Activated effector memory CD4-positive, alpha-beta T cell treated with Interleukin-2 at 50 U/mL for 16 hours (primary cell): ENCODE data around the gene DSCAML1.

Source experiments
- DNase-seq: peaks from one replicate; pipeline ENCODE4 v3.0.0-alpha.2; 2020

The DSCAML1 gene

GRCh38 chr11:117511483-117511930 lies 285.5 kb downstream of the DSCAML1 start:
- DNase-seq: no peak

- DNase-seq: no peak
Observed at GRCh38 chr11:117510646-117511045, 286.4 kb downstream of the DSCAML1 start.

DNA sequence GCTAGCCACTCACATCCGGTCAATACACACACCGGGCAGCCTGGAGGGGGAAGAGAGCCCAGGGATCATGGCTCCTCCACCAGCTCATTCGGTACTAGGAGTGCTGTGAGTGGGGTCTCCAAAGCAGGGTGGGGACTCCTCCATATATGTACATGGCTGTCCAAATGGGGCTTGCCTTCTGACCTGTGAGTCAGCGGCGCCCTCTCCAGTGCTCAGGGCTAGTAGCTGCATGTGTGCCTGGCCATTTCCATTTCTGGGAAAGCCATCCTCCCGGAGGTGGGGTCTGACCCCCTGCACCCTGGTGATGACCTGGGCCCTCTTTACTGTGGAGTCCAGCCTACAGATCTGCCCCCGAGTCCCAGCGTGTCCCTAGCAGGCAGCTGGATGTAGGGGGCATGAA lies 287.5 kb downstream of the DSCAML1 start:
- no peak for DNase-seq

- no peak for DNase-seq
Observed at GRCh38 chr11:117506971-117507370, 290.0 kb downstream of the DSCAML1 start.

DNA sequence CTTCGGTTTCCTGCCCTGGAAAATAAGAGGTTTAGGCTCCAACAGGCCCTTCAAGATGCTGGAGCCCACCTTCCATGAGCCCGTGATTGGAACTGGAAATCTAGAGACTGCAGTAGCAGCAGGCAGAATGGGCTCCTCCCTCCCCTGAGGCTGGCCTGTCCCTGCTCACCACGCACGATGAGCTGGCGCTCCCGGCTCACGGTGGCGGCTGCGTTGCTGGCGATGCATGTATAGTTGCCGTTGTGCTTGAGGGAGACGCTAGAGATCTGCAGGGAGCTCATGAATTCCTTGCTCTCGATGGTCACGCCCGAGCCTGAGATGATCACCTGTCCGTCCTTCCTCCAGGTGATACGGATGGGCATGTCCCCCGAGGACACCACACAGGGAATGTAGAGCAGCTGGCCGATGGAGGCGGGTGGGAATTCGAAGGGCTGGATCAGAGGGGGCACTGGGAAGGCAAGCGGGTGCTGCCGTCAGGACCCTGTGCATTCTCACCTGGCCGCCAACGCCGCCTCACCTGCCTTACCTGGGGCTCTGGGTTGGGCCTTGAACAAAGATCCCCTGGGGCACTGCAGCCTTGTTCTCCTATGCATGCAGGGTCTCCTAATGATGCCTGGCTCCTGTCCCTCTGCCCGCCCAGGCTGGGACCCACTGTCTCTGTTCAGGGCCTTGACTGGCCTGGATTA lies 291.6 kb downstream of the DSCAML1 start:
- DNase-seq: no peak

GRCh38 chr11:117502779-117503100 lies 294.3 kb downstream of the DSCAML1 start:
- DNase-seq: no peak

DNA sequence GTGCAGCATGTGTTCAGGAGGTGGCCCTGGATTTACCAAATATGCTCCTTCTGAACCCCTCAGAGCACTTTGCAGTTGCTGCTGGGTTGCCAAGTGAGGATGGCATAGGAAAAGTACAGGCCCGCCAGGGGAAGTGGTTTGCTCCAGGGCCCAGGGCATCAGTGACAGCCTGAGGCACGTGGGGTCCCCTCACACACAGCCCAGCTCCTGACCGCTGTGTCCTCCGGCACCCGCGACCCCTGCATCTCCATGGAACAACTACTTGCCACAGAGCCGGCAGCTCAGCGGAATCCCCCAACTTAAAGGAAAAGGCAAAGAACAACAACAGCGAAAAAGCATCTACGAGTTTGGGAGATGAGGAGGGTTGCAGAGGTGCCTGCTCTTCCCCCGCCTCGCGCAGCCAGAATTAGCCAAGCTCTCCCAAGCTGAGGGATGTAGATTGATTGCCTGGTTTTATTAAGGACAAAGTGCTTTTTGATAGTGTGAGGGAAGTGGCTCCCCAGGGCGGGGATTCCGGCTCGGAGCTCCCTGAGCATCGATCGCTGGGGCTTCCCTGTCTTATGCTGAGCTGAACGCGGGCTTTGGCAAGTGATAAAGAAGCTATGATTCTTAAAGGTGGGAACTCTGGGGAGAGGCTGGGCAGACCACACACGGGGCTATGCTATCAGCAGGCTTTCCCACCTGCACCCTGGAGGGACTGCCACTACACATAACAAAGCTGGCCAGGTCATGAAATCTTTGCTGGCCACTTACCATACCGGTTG lies 294.8 kb downstream of the DSCAML1 start:
- no peak for DNase-seq

- no peak for DNase-seq
Observed at GRCh38 chr11:117501237-117501898, 295.6 kb downstream of the DSCAML1 start.

GRCh38 chr11:117498791-117499190 lies 298.2 kb downstream of the DSCAML1 start:
- no peak for DNase-seq

DNA sequence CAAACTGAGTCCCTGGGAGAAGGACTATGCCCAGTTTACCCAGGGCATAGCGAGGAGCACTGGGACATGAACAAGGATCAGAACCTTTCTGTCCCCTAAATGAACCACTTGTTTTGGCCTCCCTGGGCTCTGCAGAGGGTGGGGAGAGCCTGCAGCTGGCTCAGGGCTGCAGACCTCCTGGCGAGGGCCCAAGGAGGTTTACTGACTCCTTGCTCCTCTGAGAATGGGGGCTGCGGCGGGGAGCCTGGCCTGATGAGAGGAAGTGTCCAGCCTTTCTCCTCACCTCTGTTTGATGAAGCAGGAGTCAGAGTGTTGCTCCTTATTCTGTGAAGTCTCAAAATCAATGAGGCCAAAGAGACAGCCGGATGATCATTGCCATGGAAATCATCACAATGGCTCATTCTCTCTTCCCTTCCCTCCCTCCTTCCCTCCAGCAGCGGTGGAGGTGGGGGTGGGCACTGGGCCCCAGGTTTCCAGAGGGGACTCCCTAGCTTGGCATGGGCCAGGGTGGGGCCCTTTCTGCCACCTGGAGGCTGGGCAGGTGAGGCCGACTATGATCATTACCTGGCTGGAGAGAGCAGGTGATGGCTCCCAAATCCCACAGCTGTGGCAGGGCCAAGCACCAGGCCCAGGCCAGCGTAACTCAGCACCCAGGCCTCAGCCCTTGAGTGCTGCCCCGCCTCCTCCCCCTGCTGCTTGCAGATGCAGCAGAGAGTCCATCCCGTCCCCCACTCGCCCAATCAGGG lies 299.6 kb downstream of the DSCAML1 start:
- DNase-seq: no peak

DNA sequence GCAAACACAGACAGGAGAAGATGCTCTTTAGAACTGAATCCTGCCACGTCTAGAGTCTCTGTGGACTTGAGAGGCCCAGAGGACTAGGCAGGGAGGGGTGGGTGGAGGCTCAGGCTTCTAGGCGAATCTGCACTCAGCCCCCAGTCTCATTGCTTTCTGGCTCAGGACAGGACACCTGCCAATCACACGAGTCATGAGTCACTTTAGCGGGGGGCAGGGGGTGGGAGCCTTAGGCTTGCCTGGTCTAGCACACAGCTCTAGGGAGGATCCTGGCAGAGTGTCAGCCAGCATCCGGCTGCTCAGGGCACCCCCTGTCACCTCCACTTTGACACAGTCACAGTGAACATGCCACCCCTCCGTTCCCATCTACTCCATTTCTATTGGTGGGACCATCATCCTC lies 301.7 kb downstream of the DSCAML1 start:
- DNase-seq: no peak

DNA sequence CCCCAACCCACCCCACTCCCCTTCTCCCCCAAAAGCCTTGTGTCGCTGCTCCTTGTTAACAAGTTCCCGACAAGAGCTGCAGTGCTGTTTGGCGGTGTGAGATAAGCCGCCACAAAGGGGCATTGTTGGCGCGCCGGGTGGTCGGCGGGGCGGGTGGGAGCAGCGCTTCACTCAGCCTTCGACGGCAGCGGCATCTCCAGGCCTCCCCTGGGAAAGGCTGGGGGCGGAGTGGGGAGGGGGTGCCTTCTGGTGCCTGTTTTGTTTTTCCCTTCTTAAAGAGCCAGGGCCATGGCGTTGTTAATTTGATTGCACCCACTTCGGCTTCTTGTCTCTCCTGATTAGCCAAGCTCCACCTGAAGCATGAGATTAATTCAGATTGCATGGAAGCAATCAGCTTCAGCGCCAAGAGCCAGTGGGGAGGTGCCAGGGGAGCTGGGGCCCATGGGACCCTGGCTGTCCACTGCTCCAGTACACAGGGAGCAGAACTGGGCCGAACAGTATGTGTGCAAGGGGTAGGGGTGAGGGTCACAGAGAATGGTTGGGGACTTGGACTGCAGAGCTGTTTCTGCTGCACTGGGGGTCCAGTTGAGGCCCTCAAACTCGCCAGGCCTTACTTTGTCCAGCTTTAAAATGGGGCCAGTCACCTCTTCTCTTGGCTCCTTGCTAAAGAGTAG lies 304.3 kb downstream of the DSCAML1 start:
- DNase-seq: no peak

DNA sequence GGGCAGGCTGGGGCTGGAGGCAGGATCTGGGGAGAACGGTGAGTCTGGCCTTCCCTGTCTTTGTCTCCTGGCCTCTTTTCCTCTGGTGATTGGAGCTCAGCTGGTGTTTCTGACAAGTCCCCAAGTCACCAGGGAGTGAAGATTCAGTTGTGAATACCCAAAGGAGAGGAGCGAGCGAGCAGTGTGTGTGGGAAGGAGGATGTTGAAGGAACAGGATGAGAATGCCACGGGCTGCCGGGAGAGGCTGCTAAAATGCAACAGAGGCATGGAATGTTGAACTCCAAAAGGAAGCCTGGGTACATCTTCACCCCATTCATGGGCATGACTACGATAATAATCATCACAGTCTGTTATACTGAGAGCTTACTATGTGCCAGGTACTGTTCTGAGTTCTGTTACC lies 306.1 kb downstream of the DSCAML1 start:
- DNase-seq: no peak

DNA sequence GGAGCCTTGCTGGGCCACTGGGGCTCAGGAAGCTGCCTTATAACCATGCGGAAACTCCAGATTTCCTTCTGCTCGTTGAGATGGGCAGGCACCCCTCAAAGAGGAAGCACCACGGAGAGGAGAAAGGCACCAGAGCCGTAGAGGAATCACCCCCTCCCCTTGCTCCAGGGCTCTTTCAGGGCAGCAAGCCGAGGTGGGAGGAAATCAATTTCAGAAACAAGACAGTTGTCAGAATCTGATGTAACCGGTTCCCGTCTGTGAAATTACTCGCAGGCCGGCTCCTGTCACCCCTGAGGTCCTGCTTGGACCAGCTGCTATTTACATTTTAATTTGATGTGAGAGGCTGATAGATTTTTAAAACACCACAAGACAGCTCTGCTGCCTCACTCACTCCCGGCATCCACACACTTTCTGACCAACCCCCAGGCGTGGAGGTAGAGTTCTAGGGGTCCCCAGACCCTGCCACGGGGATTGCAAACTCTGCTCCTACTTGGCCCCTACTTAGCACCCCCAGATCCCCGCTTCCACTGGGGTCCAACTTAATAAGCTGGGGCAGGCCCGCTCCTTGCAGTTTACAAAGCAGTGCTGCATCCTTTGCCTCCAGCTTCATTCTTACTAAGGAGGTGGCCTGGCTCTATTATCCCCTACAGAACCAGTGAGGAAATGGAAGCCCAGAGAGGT lies 306.9 kb downstream of the DSCAML1 start:
- DNase-seq: no peak

DNA sequence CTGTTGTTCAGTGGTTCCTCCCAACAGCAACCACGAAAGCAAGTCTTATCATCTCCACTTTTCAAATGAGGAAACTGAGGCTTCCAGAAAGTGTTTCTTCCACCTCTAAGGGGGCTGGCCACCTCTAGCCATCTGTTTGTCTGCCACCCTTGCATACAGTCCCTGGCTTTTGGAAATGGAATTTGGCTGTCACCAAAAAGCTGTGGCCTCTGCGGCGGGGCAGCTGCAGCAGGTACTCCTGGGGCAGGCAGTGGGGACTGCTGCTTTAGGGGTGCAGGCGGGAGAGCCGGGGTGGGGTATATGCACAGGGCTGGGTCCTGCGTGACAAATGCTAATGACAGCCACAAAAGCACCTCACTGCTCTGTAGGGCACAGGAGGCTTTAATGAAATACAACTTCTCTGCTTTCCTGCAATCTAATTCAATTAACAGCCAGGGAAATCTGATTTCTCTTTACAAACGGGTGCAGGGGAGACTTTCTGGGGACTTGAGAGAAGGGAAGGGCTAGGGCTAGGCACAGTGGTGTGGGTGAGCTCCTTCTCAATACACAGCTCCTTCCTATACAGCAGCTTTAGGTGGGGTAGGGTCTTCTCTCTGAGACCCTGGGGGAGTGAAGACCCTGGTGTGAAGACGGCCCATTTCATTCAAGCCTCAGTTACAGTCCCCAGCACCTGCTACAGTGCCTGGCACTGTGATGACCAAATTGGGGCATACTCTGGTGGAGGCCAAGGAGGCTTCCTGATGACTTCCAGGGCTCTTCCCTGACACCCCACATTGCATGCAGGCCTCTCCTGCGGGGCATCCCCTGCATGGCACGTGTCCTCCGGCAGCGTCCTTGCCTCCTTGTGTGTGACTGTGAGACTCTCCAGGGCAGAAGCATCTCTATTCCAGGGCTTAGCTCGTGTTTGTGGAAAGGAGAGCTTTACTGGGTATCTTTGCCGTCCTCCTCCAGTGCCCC lies 307.7 kb downstream of the DSCAML1 start:
- no peak for DNase-seq

DNA sequence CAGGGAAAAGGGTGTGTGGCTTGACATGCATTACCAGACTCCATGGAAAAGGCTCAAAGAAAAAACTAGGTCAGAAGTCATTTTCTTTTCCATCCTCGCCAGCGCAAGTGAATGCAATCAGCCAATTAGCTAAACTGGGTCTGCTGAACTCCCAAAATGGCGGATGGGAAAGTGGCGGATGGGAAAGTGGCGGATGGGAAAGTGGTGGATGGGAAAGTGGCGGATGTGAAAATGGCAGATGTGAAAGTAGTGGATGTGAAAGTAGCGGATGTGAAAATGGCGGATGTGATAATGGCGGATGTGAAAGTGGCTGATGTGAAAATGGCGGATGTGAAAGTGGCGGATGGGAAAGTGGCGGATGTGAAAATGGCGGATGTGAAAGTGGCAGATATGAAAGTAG lies 311.0 kb downstream of the DSCAML1 start:
- no peak for DNase-seq

- no peak for DNase-seq
Observed at GRCh38 chr11:117484156-117484555, 312.9 kb downstream of the DSCAML1 start.

- DNase-seq: no peak
Observed at GRCh38 chr11:117483372-117483771, 313.6 kb downstream of the DSCAML1 start.

DNA sequence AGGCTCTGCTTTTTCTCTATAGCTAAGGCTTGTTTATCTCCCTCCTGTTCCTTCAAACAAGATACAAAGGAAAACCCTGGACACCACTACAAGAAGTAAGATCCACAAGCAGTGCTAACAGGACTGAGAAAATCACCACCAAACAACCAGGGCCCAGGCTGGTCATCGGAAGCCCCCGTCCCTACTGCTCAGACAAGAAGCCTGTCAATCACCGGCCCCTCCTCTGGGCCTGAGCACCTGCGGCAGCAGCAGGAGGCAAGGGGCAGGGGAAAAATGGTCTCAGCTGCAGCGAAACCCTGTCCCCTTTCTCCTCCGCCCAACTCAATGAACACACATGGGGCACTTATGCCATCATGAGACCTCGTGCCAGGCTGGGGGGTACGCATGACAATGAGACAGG lies 314.1 kb downstream of the DSCAML1 start:
- no peak for DNase-seq

- no peak for DNase-seq
Observed at GRCh38 chr11:117481885-117482284, 315.1 kb downstream of the DSCAML1 start.

- DNase-seq: no peak
Observed at GRCh38 chr11:117481036-117481435, 316.0 kb downstream of the DSCAML1 start.
